Amniotic epithelial cell (primary cell): ENCODE measurements around the gene ATM.
"Not testable (repeated sequence)": the region's sequence is repeated elsewhere in the genome, so short reads cannot be mapped to it uniquely, and the experiment has no call there.

Experiments used
- DNase-seq: peaks from one replicate; pipeline ENCODE4 v3.0.0-alpha.2; 2010; ENCODE audit warnings: low read depth

The ATM gene

GRCh38 chr11:108221911-108222573 is 825 bp upstream of the ATM start:
- DNase-seq = no peak

- peak; percentile 62 for DNase-seq
Measured at GRCh38 chr11:108223348-108224149, 682 bp downstream of the ATM start.

- no peak for DNase-seq
Measured at GRCh38 chr11:108224366-108224765, 1.5 kb downstream of the ATM start.

- DNase-seq = no peak
Measured at GRCh38 chr11:108224911-108225786, 2.3 kb downstream of the ATM start.

- no peak for DNase-seq
Measured at GRCh38 chr11:108226036-108226435, 3.2 kb downstream of the ATM start.

- no peak for DNase-seq
Measured at GRCh38 chr11:108228251-108228650, 5.4 kb downstream of the ATM start.

GRCh38 chr11:108233277-108233945 is 10.5 kb downstream of the ATM start:
- peak; percentile 12 for DNase-seq

GRCh38 chr11:108235192-108235591 is 12.3 kb downstream of the ATM start:
- DNase-seq = no peak

GRCh38 chr11:108235633-108236032 is 12.8 kb downstream of the ATM start:
- DNase-seq = no peak

- DNase-seq = no peak
Measured at GRCh38 chr11:108237058-108237481, 14.2 kb downstream of the ATM start.

GRCh38 chr11:108239076-108239475 is 16.2 kb downstream of the ATM start:
- no peak for DNase-seq

- peak; percentile 15 for DNase-seq
Measured at GRCh38 chr11:108241330-108242037, 18.6 kb downstream of the ATM start.

GRCh38 chr11:108242422-108242821 is 19.6 kb downstream of the ATM start:
- no peak for DNase-seq

GRCh38 chr11:108246308-108246707 is 23.4 kb downstream of the ATM start:
- no peak for DNase-seq

GRCh38 chr11:108246885-108247284 is 24.0 kb downstream of the ATM start:
- no peak for DNase-seq

- DNase-seq = peak; percentile 42
Measured at GRCh38 chr11:108253176-108253575, 30.3 kb downstream of the ATM start.

GRCh38 chr11:108269583-108269982 is 46.7 kb downstream of the ATM start:
- DNase-seq = no peak

- not testable (repeated sequence) for DNase-seq
Measured at GRCh38 chr11:108276985-108277616, 54.2 kb downstream of the ATM start.

- peak; percentile 14 for DNase-seq
Measured at GRCh38 chr11:108278546-108278945, 55.7 kb downstream of the ATM start.

GRCh38 chr11:108278954-108279353 is 56.1 kb downstream of the ATM start:
- no peak for DNase-seq

- no peak for DNase-seq
Measured at GRCh38 chr11:108286370-108286769, 63.5 kb downstream of the ATM start.
